ENCODE results near the gene RGCC.

Gene RGCC

DNA sequence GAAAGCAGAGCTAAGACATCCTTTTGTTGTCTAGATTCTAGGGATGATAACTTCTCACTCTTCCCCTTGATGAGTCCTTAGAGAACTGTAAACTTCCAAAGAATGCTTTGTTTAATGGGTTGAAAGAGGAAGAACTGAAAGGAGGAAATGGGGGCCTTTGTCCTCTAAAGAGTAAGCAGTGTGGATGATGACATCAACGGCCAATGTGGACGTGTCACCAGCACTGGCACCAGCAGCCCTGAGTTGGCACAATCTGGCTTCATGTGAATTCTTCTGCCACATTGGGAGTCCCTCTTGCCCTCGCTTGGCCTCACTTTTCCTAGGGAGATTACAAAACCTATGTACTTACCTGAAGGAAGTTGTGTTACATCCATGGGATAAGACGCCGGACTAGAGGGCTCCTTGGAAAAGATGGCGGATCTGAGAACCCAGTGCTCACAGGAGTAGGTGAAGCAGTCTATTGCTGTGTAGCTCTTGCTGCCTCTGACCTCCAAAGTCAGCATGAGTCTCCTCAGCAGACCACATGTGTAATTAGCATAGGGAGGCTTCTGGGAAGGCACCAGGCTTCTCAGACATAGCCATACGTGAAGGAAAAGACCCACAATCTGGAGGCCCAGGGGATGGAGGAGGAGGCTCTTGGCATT lies 62.8 kb downstream of the RGCC start:
- ATAC-seq: no peak

Measured in activated CD4-positive, CD25-positive, alpha-beta regulatory T cell treated with anti-CD3 and anti-CD28 coated beads, Interleukin-2, amount 50 U/mL, for 24 hours (primary cell).